Cardiac fibroblast (primary cell): ENCODE measurements around the gene RTL10.

Experiments used
- DNase-seq, 2 donors: peaks; one replicate each; pipeline versions ENCODE4 v3.0.0 to v3.0.0-alpha.2; 2010; ENCODE audit warnings: low read depth in 2 of 2
- H3K4me3 ChIP-seq, 2 donors: replicated peaks in 1 of 2; 1 replicate in 1 of 2; 2 replicates in 1 of 2; pipeline ENCODE4 v1.5.1; 2011; ENCODE audit warnings: low read depth in 2 of 2, low read length in 2 of 2, mild to moderate bottlenecking in 2 of 2, moderate library complexity in 1 of 2
- TF ChIP-seq, protein P1 (sequence below): IDR thresholded peaks from one replicate; pipeline ENCODE4 v1.5.1; 2011; ENCODE audit warnings: low read depth, mild to moderate bottlenecking, low read length, inconsistent platforms

The RTL10 gene

DNA sequence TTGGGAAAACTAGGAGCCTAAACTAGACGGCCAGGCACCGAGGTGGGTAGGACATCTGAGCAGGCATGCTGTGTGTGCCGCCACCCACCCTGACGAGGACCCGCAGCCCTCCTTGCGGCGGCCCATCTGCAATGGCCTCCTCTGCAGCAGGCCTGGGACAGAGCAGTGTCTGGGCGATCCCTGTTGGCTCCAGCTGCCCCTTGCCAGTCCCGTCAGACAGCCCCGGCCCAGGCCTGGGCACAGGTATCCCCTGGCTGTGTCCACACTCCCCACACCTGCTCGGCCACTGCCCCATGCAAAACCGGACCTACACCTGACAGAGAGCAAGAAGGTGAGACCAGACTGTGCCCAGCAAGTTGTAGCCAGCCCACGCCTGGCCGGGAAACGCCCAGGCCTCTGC is 38.7 kb upstream of the RTL10 start:
- H3K4me3 ChIP-seq = no peak overlapping the region
- TF ChIP-seq, protein P1, sequence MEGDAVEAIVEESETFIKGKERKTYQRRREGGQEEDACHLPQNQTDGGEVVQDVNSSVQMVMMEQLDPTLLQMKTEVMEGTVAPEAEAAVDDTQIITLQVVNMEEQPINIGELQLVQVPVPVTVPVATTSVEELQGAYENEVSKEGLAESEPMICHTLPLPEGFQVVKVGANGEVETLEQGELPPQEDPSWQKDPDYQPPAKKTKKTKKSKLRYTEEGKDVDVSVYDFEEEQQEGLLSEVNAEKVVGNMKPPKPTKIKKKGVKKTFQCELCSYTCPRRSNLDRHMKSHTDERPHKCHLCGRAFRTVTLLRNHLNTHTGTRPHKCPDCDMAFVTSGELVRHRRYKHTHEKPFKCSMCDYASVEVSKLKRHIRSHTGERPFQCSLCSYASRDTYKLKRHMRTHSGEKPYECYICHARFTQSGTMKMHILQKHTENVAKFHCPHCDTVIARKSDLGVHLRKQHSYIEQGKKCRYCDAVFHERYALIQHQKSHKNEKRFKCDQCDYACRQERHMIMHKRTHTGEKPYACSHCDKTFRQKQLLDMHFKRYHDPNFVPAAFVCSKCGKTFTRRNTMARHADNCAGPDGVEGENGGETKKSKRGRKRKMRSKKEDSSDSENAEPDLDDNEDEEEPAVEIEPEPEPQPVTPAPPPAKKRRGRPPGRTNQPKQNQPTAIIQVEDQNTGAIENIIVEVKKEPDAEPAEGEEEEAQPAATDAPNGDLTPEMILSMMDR = no peak
- no peak for DNase-seq

- DNase-seq = no peak
- no peak overlapping the region for H3K4me3 ChIP-seq
- TF ChIP-seq, protein P1 = no peak
Measured at GRCh38 chr22:19892925-19893324, 38.3 kb upstream of the RTL10 start.

GRCh38 chr22:19892257-19892879 is 37.7 kb upstream of the RTL10 start:
- DNase-seq = peak; percentile 45 to 64
- H3K4me3 ChIP-seq = no peak overlapping the region
- TF ChIP-seq, protein P1 = no peak

GRCh38 chr22:19891317-19892256 is 36.9 kb upstream of the RTL10 start:
- no peak overlapping the region for H3K4me3 ChIP-seq
- peak; percentile 62 to 88 for DNase-seq

GRCh38 chr22:19890502-19891316 is 36.0 kb upstream of the RTL10 start:
- TF ChIP-seq, protein P1 = no peak
- no peak for DNase-seq
- H3K4me3 ChIP-seq = no peak overlapping the region

More at GRCh38 chr22:19891317-19892256, 36.9 kb upstream of the RTL10 start:
- TF ChIP-seq, protein P1 = no peak

DNA sequence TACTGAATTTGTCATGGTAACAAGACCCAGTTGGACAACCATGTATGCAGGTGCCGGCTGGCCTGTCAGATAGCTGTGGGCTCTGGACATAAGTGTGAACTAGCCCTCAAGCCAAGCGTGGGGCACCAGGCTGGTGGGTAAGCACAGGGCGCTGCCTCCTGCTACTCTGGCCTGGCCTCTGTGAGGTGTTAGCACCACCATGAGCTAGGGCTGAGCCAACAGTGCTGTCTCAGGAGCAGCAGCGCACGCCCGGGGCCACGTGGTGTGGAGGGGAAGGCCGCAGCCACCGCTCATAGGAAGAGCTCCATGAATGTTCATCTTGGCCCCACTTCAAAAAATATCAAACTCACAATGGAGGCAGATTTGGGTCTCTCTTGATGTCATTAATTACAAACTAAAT is 35.3 kb upstream of the RTL10 start:
- H3K4me3 ChIP-seq = no peak overlapping the region
- no peak for DNase-seq

More for the DNA sequence above, 35.3 kb upstream of the RTL10 start:
- TF ChIP-seq, protein P1 = no peak
